Activated naive CD4-positive, alpha-beta T cell treated with anti-CD3 and anti-CD28 coated beads for 36 hours (primary cell): ENCODE results near the gene AEBP1. TPM values are rescaled to one million over a fixed set of nuclear protein-coding genes. Genes with fewer than 3 reads are reported as not detected.

Source experiments
- CTCF ChIA-PET: fragments of 350-600 bp; sonication (Branson Sonifier 250); formaldehyde crosslinking; loops from one replicate; lab custom pipeline; 2021; ENCODE audit warnings: antibody characterized with exemption; lab: Charles Lee
- DNase-seq: peaks from one replicate; pipeline ENCODE4 v3.0.0-alpha.2; 2020
- H3K27ac Mint-ChIP-seq: one replicate; pipeline ENCODE4 v1.8.0; 2021; ENCODE audit warnings: mild to moderate bottlenecking, mixed read lengths
- H3K27me3 Mint-ChIP-seq: one replicate; pipeline ENCODE4 v1.8.0; 2021; ENCODE audit warnings: low read depth, mixed read lengths
- H3K36me3 Mint-ChIP-seq: one replicate; pipeline ENCODE4 v1.8.0; 2021; ENCODE audit warnings: low read depth, mixed read lengths
- H3K4me1 Mint-ChIP-seq: one replicate; pipeline ENCODE4 v1.8.0; 2021; ENCODE audit warnings: low read depth, mixed read lengths
- H3K4me3 Mint-ChIP-seq: one replicate; pipeline ENCODE4 v1.8.0; 2021; ENCODE audit warnings: mild to moderate bottlenecking, moderate library complexity, mixed read lengths
- H3K9me3 Mint-ChIP-seq: one replicate; pipeline ENCODE4 v1.8.0; 2021; ENCODE audit warnings: mixed read lengths
- intact Hi-C: fragments of 100-400 bp; cut with micrococcal nuclease; formaldehyde crosslinking; loops from one replicate; pipeline ENCODE4 v1.15.1; 2023
- total RNA-seq, 2 experiments: library from RNA; stranded (reverse); gene quantifications; one replicate each; pipeline ENCODE4 v1.2.3, GENCODE V29; 2021

AEBP1 gene
- total RNA-seq, 2 experiments from 2014 or later: 10.1 to 10.8 TPM

GRCh38 chr7:44095781-44096180, 8.4 kb upstream of the AEBP1 start:
- intact Hi-C loops: no loop called here
- Mint-ChIP-seq H3K4me1 (peaks cover 13% of the 10 kb centered on the region), H3K27me3 (no peaks in the 10 kb centered on the region), H3K9me3 (no peaks in the 10 kb centered on the region), H3K36me3 (no peaks in the 10 kb centered on the region), H3K27ac (no peak overlapping the region), H3K4me3 (no peak overlapping the region)
- CTCF ChIA-PET: no interaction called here
- DNase-seq: no peak

- intact Hi-C loops: no loop called here
- H3K4me3 Mint-ChIP-seq: no peak overlapping the region
- no peak overlapping the region for H3K27ac Mint-ChIP-seq
- CTCF ChIA-PET: interaction anchor here (0.9 kb wide), 1 partner anchor 15 kb away, joined by 3 read pairs; no protein-coding TSS in a partner anchor
- no peaks in the 10 kb centered on the region for H3K9me3 Mint-ChIP-seq
- H3K36me3 Mint-ChIP-seq: no peaks in the 10 kb centered on the region
- H3K4me1 Mint-ChIP-seq: peaks cover 13% of the 10 kb centered on the region
- DNase-seq: no peak
- no peaks in the 10 kb centered on the region for H3K27me3 Mint-ChIP-seq
Measured at GRCh38 chr7:44096326-44096881, 7.7 kb upstream of the AEBP1 start.

- H3K4me3 Mint-ChIP-seq: no peak overlapping the region
- no peaks in the 10 kb centered on the region for H3K36me3 Mint-ChIP-seq
- CTCF ChIA-PET: interaction anchor here (0.8 to 2.0 kb wide), 4 partner anchors 8 to 78 kb away, joined by 3 to 7 read pairs (median 5); no protein-coding TSS in a partner anchor
- no peak overlapping the region for H3K27ac Mint-ChIP-seq
- no peaks in the 10 kb centered on the region for H3K27me3 Mint-ChIP-seq
- H3K9me3 Mint-ChIP-seq: no peaks in the 10 kb centered on the region
- H3K4me1 Mint-ChIP-seq: peaks cover 13% of the 10 kb centered on the region
- DNase-seq: peak; percentile 62
- intact Hi-C loops: no loop called here
Measured at GRCh38 chr7:44097064-44097932, 6.8 kb upstream of the AEBP1 start.

- H3K27ac Mint-ChIP-seq: no peak overlapping the region
Measured at GRCh38 chr7:44098092-44099068, 5.8 kb upstream of the AEBP1 start.

DNA sequence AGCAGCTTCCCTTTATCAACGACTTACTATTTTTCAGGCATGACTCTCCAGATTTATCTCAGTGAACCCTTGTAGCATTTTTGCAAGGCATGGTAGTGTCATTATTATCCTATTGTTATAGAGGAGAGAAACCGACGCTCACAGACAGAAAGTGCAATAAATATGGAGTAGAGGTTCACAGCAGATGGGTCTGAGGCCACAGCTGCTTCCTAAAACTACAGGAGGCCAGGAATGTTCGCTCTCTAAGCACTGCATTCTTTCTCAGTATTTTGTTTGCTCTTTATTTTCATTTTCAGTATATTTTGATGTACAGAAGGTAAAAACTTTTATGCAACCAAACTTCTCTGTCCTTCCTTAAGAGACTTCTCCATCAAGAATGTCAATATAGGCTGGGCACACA, 4.5 kb upstream of the AEBP1 start:
- H3K4me3 Mint-ChIP-seq: no peak overlapping the region
- intact Hi-C loops: no loop called here
- H3K36me3 Mint-ChIP-seq: no peaks in the 10 kb centered on the region
- no peaks in the 10 kb centered on the region for H3K27me3 Mint-ChIP-seq
- H3K27ac Mint-ChIP-seq: no peak overlapping the region
- H3K9me3 Mint-ChIP-seq: no peaks in the 10 kb centered on the region
- DNase-seq: no peak
- peaks cover 13% of the 10 kb centered on the region for H3K4me1 Mint-ChIP-seq
- CTCF ChIA-PET: no interaction called here

More at GRCh38 chr7:44098092-44099068, 5.8 kb upstream of the AEBP1 start:
- H3K36me3 Mint-ChIP-seq: no peaks in the 10 kb centered on the region
- intact Hi-C loops: no loop called here
- CTCF ChIA-PET: interaction anchor here (0.8 to 2.0 kb wide), 3 partner anchors 7 to 79 kb away, joined by 5 to 7 read pairs (median 5); no protein-coding TSS in a partner anchor
- DNase-seq: no peak
- no peaks in the 10 kb centered on the region for H3K27me3 Mint-ChIP-seq
- H3K9me3 Mint-ChIP-seq: no peaks in the 10 kb centered on the region
- peaks cover 13% of the 10 kb centered on the region for H3K4me1 Mint-ChIP-seq
- H3K4me3 Mint-ChIP-seq: no peak overlapping the region

GRCh38 chr7:44100458-44101302, 3.5 kb upstream of the AEBP1 start:
- H3K27me3 Mint-ChIP-seq: no peaks in the 10 kb centered on the region
- H3K4me1 Mint-ChIP-seq: peaks cover 19% of the 10 kb centered on the region
- intact Hi-C loops: no loop called here
- H3K9me3 Mint-ChIP-seq: no peaks in the 10 kb centered on the region
- CTCF ChIA-PET: no interaction called here
- H3K4me3 Mint-ChIP-seq: no peak overlapping the region
- no peaks in the 10 kb centered on the region for H3K36me3 Mint-ChIP-seq
- H3K27ac Mint-ChIP-seq: no peak overlapping the region
- no peak for DNase-seq

DNA sequence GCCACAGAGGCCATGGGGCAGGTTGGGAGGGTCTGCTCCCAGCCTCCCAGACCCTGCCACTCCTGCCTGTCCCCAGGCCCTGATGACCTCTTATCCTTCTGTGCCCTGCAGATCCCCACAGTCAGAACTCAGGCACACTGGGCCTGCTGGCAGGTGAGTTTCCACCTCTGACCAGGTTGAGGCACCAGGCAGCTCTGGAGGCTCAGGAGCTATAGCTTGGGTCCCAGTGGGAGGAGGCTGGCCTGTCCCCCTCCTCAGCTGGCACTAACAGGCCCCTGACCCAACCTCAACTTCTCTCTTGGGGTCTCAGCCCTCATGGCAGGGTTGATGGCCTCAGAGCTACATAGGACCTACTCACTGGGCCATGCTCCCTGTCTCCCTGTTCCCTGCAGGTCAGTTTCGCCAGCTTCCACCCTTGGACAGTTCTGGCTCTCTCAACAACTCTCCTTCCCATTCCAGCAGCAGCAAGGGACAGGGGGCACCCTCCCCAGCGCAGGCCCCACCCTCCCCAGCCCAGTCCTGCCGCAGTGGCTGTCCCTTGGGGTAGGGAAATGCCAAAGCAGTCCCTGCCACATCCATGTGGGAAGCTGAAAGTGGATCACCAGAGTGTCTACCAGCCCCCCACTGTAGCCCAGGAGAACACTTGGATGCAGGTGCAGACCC, 2.7 kb upstream of the AEBP1 start:
- DNase-seq: no peak
- Mint-ChIP-seq H3K4me1 (peaks cover 27% of the 10 kb centered on the region), H3K27ac (no peak overlapping the region), H3K27me3 (no peaks in the 10 kb centered on the region), H3K4me3 (no peak overlapping the region), H3K36me3 (no peaks in the 10 kb centered on the region), H3K9me3 (no peaks in the 10 kb centered on the region)
- intact Hi-C loops: no loop called here
- CTCF ChIA-PET: no interaction called here

DNA sequence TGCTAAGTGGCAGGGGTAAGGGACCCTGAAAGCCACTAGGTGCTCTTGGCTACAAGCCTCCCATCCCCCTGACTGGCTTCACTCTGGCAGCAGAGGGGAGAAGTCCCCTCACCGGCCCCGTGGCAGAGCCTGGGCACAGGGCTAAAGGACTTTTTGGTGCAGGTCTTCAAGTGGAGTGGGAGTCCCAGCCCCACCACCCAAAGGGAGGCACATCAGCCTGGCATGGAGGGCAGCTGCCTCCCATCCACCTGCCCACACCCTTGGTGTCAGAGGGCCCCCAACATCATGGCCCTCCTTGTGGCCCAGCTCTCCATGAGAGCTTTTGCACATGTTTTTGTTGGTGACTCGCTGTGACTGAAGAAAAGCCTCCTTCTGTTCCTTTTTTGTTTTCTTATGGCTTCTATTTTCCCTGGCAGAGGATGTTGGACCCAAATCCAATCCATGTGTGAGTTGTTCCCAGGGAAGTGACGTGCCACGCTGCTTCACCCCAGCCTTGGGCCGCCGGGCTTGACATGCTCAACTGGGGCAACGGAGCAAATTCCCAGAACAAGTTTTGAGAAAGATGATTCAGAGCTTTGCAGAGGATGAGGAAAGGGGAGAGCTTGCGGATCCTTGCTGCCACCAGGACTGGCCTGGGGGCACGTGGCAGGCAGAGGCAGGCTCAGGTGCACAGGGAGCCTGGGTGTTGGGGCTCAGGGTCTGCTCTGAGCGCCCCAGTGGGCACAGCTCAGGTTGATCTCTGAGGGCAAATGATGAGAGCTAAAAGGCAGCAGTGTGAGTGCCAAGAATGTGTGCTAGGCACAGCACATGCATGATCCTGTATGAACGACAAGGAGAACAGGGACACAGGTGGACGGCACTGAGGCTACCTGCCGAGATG, 1.9 kb upstream of the AEBP1 start:
- no peak for DNase-seq
- H3K27ac Mint-ChIP-seq: no peak overlapping the region
- no peaks in the 10 kb centered on the region for H3K27me3 Mint-ChIP-seq
- no peaks in the 10 kb centered on the region for H3K36me3 Mint-ChIP-seq
- peaks cover 21% of the 10 kb centered on the region for H3K4me1 Mint-ChIP-seq
- CTCF ChIA-PET: no interaction called here
- no peak overlapping the region for H3K4me3 Mint-ChIP-seq
- no peaks in the 10 kb centered on the region for H3K9me3 Mint-ChIP-seq
- intact Hi-C loops: no loop called here

DNA sequence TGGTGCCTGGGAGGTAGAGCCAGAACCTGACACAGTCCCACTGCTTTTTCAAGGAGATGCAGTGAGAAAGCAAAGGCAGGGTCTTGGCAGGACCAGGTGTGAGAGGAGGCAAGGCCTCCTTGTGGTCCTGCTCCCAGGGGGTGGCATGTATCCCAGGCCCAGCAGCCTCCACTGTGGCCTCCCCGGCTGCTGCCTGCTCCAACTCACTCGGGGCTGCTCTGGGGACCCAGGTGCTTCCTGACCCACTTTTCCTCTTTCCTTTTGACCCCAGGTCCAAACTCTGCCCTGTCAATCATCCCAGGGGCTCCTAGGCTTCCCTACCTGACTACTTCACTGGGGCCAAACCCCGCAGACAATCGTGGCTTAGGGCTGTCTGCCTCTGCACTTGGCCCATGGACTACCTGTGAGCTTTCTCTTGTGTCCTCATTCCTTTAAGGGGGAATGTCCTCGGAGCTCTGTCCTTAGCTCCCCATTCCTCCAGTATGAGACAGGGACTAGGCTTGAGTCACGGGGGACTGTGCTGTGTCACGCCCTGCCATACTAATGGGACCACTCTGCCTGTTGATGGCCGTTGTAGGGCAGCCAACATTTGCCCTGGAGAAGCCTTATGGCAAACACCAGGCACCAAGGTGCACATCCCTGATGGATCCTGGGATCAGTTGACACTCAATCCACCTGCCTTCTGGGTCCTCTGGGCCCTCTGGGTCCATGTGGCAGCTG, 1.1 kb upstream of the AEBP1 start:
- intact Hi-C loops: no loop called here
- CTCF ChIA-PET: no interaction called here
- Mint-ChIP-seq H3K27me3 (no peaks in the 10 kb centered on the region), H3K36me3 (no peaks in the 10 kb centered on the region), H3K4me3 (peak overlapping the region; percentile 49), H3K9me3 (no peaks in the 10 kb centered on the region), H3K4me1 (peaks cover 14% of the 10 kb centered on the region), H3K27ac (no peak overlapping the region)
- no peak for DNase-seq

DNA sequence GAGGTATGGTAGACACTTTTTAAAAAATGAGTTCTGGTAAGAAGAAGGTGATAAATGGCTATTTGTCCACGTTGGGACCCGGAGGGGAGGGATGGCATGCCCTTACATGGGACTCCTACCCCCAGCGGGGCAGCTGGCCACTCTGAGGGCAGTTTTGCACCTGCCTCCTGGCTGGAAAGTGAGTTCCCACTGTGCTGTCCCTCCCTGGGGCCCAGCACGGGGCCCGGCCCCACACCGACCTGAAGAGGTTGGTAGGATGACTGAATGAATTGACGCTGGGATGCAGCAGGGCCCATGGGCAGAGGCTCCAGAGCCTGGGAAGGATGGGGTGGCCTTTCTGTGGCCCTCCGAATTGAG, 601 bp upstream of the AEBP1 start:
- peaks cover 14% of the 10 kb centered on the region for H3K4me1 Mint-ChIP-seq
- H3K27me3 Mint-ChIP-seq: no peaks in the 10 kb centered on the region
- peak overlapping the region; percentile 49 for H3K4me3 Mint-ChIP-seq
- CTCF ChIA-PET: no interaction called here
- no peak overlapping the region for H3K27ac Mint-ChIP-seq
- DNase-seq: no peak
- intact Hi-C loops: no loop called here
- no peaks in the 10 kb centered on the region for H3K9me3 Mint-ChIP-seq
- no peaks in the 10 kb centered on the region for H3K36me3 Mint-ChIP-seq
